ENCODE results near the gene AMOTL1.

GRCh38 chr11:94832604-94833235 is 64.6 kb downstream of the AMOTL1 start:
- TF ChIP-seq FOXM1 (IDR thresholded peaks at IDR 0.05; ENCODE audit: borderline replicate concordance), result no peak
- TF ChIP-seq SP1 (IDR thresholded peaks at IDR 0.05), result no peak
- no peak for TF ChIP-seq HDGF (IDR thresholded peaks at IDR 0.05; ENCODE audit: borderline replicate concordance)
- TF ChIP-seq ELF4 (IDR thresholded peaks at IDR 0.05), result no peak
- no peak for TF ChIP-seq SUZ12 (IDR thresholded peaks at IDR 0.05)
